Activated CD8-positive, alpha-beta T cell treated with anti-CD3 and anti-CD28 coated beads for 36 hours (primary cell): Measurements from ENCODE around the gene NT5M. TPM values are rescaled to one million over a fixed set of nuclear protein-coding genes. Genes with fewer than 3 reads are reported as not detected.

Experiments
- ATAC-seq: fragments of 200-7000 bp; cut with Tn5 transposase; one replicate; pipeline ENCODE4 v1.10.0; 2021; ENCODE audit warnings: mild to moderate bottlenecking, moderate library complexity
- CTCF ChIA-PET: fragments of 350-600 bp; sonication (Branson Sonifier 250); formaldehyde crosslinking; loops from one replicate; lab custom pipeline; 2021; ENCODE audit warnings: antibody characterized with exemption; lab: Charles Lee
- POLR2A ChIA-PET: fragments of 350-600 bp; sonication (Branson Sonifier 250); formaldehyde crosslinking; loops from one replicate; lab custom pipeline; 2021; ENCODE audit warnings: antibody characterized with exemption; lab: Charles Lee
- DNase-seq: peaks from one replicate; pipeline ENCODE4 v3.0.0-alpha.2; 2020
- H3K27ac Mint-ChIP-seq: one replicate; pipeline ENCODE4 v1.8.0; 2021; ENCODE audit warnings: mild to moderate bottlenecking, mixed read lengths
- H3K27me3 Mint-ChIP-seq: one replicate; pipeline ENCODE4 v1.8.0; 2021; ENCODE audit warnings: mixed read lengths
- H3K36me3 Mint-ChIP-seq: one replicate; pipeline ENCODE4 v1.8.0; 2021; ENCODE audit warnings: low read depth, mixed read lengths
- H3K4me1 Mint-ChIP-seq: one replicate; pipeline ENCODE4 v1.8.0; 2021; ENCODE audit warnings: low read depth, mixed read lengths
- H3K4me3 Mint-ChIP-seq: one replicate; pipeline ENCODE4 v1.8.0; 2021; ENCODE audit warnings: mild to moderate bottlenecking, moderate library complexity, mixed read lengths
- H3K9me3 Mint-ChIP-seq: one replicate; pipeline ENCODE4 v1.8.0; 2021; ENCODE audit warnings: mixed read lengths
- intact Hi-C: fragments of 100-400 bp; cut with micrococcal nuclease; formaldehyde crosslinking; loops from one replicate; pipeline ENCODE4 v1.10.0; 2022
- total RNA-seq, 2 experiments: library from RNA; stranded (reverse); gene quantifications; one replicate each; pipeline ENCODE4 v1.2.3, GENCODE V29; 2021
- TF ChIP-seq, protein P1 (sequence below): fragments of 200-600 bp; IDR thresholded peaks from one replicate; pipeline ENCODE4 v1.8.0; 2022; ENCODE audit warnings: antibody characterized with exemption, mild to moderate bottlenecking

The NT5M gene
- total RNA-seq, 2 experiments from 2014 or later, result 8.3 to 9.4 TPM

DNA sequence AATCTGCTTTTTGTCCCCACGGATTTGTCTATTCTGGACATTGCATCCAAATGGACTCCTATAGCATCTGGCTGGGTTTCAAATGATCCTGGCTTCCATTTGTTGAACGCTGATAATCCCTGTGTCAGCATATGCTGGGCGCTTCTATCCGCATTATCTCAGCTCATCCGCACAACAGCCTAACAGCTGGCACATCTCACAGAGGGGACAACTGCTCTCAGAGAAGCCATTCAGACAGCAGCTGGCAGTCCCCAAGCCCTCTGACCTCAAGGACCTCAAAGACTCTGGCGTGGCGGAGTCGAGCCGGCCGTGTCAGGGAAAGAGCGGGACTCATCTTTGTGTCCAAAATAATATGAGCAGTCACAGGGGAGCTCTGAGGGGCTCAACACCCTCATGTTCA is 82.3 kb downstream of the NT5M start:
- Mint-ChIP-seq H3K27ac (no peak overlapping the region), H3K4me1 (peaks cover 5% of the 10 kb centered on the region), H3K9me3 (no peaks in the 10 kb centered on the region), H3K36me3 (no peaks in the 10 kb centered on the region), H3K27me3 (peaks cover 2% of the 10 kb centered on the region), H3K4me3 (no peak overlapping the region)
- POLR2A ChIA-PET, result no interaction called here
- ATAC-seq (no peak), DNase-seq (no peak)
- TF ChIP-seq, protein P1, sequence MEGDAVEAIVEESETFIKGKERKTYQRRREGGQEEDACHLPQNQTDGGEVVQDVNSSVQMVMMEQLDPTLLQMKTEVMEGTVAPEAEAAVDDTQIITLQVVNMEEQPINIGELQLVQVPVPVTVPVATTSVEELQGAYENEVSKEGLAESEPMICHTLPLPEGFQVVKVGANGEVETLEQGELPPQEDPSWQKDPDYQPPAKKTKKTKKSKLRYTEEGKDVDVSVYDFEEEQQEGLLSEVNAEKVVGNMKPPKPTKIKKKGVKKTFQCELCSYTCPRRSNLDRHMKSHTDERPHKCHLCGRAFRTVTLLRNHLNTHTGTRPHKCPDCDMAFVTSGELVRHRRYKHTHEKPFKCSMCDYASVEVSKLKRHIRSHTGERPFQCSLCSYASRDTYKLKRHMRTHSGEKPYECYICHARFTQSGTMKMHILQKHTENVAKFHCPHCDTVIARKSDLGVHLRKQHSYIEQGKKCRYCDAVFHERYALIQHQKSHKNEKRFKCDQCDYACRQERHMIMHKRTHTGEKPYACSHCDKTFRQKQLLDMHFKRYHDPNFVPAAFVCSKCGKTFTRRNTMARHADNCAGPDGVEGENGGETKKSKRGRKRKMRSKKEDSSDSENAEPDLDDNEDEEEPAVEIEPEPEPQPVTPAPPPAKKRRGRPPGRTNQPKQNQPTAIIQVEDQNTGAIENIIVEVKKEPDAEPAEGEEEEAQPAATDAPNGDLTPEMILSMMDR, result no peak
- CTCF ChIA-PET, result interaction anchor here (1.5 kb wide), 1 partner anchor 30 kb away, joined by 4 read pairs; no protein-coding TSS in a partner anchor
- intact Hi-C loops, result no loop called here

DNA sequence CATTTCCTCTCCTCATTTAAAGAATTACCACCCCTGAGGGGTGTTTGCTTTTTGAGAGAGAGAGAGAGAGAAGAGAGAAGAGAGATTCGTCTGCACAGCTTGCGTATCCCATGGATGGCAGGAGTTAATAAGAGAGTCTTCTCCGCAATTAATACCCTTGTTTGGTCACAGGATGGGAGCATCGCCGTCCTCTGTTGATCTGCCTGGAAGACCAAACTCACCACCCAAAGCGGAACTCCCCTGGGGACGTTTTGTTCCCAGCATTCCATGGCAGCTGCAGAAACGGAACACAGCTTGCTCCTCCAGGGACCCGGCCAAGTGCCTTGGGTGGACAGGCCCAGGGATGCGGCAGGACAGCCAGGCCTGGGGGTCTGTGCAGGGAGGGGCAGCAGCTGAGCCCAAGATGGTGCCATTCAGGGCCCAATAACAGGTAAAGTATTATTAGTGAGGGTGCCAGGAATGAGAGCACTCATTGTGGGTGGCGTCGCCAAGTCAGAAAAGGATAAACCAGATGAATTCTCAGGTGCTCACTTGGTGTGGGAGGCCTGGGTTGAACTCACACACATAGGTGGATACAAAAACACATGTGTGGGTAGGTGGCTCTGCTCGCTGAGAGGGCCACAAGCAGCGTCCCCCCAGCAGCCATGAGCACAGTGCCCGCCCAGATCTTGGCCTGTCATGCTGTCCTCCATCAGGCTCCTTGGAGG is 83.1 kb downstream of the NT5M start:
- Mint-ChIP-seq H3K4me1 (peaks cover 7% of the 10 kb centered on the region), H3K4me3 (no peak overlapping the region), H3K27me3 (peaks cover 2% of the 10 kb centered on the region), H3K9me3 (no peaks in the 10 kb centered on the region), H3K36me3 (no peaks in the 10 kb centered on the region), H3K27ac (no peak overlapping the region)
- ATAC-seq, result no peak
- TF ChIP-seq, protein P1, result no peak
- DNase-seq, result no peak
- ChIA-PET POLR2A (no interaction called here), CTCF (interaction anchor here (1.5 kb wide), 1 partner anchor 31 kb away, joined by 4 read pairs; no protein-coding TSS in a partner anchor)
- intact Hi-C loops, result no loop called here

DNA sequence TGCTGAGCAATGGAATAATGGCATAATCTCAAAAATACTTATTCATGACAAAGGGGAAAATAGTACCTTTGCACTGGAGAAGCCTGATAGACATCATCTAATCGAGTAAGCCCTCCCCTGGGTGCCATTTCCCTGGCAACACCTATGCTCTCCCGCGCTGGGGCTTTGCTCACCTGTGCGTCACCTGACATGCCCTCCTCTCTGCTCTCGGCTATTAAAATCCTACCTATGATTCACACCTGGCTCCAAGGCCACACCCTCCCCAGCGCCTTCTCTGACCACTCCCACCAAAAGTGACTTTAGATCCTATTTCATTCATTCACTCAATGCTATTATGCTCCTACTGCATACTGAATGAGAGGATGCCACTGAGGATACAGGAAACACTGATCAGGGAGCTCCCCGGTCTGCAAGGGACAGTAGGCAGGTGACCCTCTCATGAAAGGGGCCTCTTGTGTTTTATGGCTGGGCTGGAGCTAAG is 83.9 kb downstream of the NT5M start:
- intact Hi-C loops, result no loop called here
- ChIA-PET CTCF (interaction anchor here (0.9 kb wide), 1 partner anchor 53 kb away, joined by 3 read pairs; no protein-coding TSS in a partner anchor), POLR2A (interaction anchor here (0.8 kb wide), 1 partner anchor 16 kb away, joined by 4 read pairs; no protein-coding TSS in a partner anchor)
- H3K4me1 Mint-ChIP-seq, result peaks cover 14% of the 10 kb centered on the region
- ATAC-seq (no peak), DNase-seq (no peak)
- TF ChIP-seq, protein P1, result no peak
- no peak overlapping the region for H3K27ac Mint-ChIP-seq
- peaks cover 5% of the 10 kb centered on the region for H3K27me3 Mint-ChIP-seq
- no peak overlapping the region for H3K4me3 Mint-ChIP-seq
- H3K9me3 Mint-ChIP-seq, result no peaks in the 10 kb centered on the region
- H3K36me3 Mint-ChIP-seq, result no peaks in the 10 kb centered on the region

DNA sequence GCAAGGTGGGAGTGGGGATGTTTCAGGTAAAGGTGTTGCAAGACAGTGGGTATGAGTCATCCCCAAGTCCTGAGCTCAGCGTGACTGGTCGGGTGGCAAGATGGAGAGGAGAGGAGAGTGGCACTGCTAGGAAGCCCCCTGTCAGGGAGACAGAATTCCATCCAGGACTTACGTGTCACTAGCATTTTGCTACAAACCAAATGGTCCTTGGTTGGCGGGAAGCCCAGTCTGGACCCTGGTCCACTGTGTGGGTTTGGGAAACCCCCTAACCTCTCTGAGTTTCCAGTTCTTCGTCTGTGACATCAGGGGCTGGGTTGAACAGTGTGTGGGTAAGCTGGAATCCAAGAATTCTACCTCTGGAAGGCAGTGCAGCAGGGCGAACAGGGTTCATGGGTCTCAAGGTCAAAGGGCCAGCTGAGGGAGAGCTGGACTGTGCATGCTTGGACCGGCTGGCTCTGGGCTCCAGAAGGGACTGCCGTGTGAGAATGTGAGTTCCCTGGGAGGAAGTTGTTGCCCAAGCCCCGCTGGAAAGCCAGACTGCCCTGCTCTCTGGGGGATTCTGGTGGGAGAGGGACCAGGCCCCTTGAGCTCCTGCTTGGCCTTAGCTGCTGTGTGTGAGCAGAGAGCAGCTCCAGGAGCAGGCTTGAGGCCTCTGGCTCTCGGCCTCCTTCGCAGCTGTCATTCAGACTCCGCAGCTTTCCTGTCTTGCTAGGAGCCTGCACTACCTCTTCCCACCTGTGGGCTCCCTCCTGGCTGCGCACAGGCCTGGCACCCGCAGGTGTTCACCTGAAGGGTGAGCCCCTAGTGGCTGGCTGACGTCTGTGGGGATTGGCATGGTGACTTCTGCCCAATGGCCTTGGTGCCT is 84.6 kb downstream of the NT5M start:
- TF ChIP-seq, protein P1, result peak; percentile 13
- no peaks in the 10 kb centered on the region for H3K36me3 Mint-ChIP-seq
- ChIA-PET CTCF (interaction anchor here (0.7 to 0.9 kb wide), 2 partner anchors 12 to 53 kb away, joined by 3 read pairs; no protein-coding TSS in a partner anchor), POLR2A (interaction anchor here (0.8 kb wide), 1 partner anchor 17 kb away, joined by 4 read pairs; no protein-coding TSS in a partner anchor)
- intact Hi-C loops, result no loop called here
- no peaks in the 10 kb centered on the region for H3K9me3 Mint-ChIP-seq
- no peak overlapping the region for H3K27ac Mint-ChIP-seq
- H3K4me1 Mint-ChIP-seq, result peaks cover 19% of the 10 kb centered on the region
- peaks cover 5% of the 10 kb centered on the region for H3K27me3 Mint-ChIP-seq
- ATAC-seq (no peak), DNase-seq (peak; percentile 32)
- no peak overlapping the region for H3K4me3 Mint-ChIP-seq
